ENCODE data around the gene HK3. TPM values are rescaled to one million over a fixed set of nuclear protein-coding genes. Genes with fewer than 3 reads are reported as not detected.

HK3 gene
- total RNA-seq, 6 experiments from 2014 or later = 2.3 to 21.1 (median 9.1) TPM

DNA sequence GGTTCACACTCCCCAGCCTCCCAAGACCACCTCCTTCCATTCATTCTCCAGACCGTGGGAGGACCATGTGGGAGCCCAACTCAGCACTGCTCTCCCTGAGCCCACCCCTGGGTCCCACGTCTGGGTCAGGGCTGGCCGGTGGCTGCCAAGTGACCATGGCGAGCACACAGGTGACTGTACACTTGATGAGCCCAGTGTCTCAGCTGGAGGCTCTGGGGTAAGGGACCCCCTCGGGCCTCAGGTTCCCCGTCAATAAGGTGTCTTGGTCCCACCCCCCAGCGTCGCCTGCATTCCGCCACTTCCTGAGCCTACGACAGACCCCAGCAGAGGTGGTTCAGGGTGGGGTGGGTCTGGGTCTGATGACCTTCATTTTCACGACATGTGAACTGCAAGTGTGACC, 38.8 kb downstream of the HK3 start:
- WGBS (ENCODE audit: insufficient coverage, low coverage, low lambda C conversion rate, missing lambda C conversion rate) = 37% methylated on average over 5 of the region's 11 CpGs
- TF ChIP-seq POLR2A (IDR thresholded peaks at IDR 0.05) = no peak
- TF ChIP-seq, protein P1, sequence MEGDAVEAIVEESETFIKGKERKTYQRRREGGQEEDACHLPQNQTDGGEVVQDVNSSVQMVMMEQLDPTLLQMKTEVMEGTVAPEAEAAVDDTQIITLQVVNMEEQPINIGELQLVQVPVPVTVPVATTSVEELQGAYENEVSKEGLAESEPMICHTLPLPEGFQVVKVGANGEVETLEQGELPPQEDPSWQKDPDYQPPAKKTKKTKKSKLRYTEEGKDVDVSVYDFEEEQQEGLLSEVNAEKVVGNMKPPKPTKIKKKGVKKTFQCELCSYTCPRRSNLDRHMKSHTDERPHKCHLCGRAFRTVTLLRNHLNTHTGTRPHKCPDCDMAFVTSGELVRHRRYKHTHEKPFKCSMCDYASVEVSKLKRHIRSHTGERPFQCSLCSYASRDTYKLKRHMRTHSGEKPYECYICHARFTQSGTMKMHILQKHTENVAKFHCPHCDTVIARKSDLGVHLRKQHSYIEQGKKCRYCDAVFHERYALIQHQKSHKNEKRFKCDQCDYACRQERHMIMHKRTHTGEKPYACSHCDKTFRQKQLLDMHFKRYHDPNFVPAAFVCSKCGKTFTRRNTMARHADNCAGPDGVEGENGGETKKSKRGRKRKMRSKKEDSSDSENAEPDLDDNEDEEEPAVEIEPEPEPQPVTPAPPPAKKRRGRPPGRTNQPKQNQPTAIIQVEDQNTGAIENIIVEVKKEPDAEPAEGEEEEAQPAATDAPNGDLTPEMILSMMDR (IDR thresholded peaks at IDR 0.05) = no peak
- intact Hi-C loops (cut with DNase I) = no loop called here
- Histone ChIP-seq H3K27me3 (no peaks in the 10 kb centered on the region), H3K9me3 (no peaks in the 10 kb centered on the region), H3K36me3 (no peaks in the 10 kb centered on the region), H3K4me3 (no peak overlapping the region), H3K4me1 (no peaks in the 10 kb centered on the region), H3K27ac (no peak overlapping the region)
- ATAC-seq (no peak), DNase-seq (no peak)

DNA sequence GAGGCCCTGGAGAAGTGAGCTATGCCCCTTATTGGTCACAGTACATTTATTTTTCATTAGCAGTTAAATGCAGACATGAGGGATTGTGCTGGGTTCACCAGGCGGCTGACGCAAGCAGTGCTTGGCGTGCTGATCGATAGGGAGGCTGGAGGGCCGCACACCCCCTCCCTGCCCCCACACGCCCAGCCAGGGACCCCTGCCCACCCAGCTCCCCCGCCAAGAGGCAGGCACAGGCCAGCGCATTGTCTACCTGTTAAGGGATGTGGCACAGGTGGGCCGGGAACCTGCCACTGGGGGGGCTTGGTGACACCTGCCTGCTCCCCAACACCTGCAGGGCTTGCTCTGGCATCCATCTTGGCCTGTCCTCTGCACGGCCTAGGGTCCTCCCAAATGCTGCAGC, 39.2 kb downstream of the HK3 start:
- Histone ChIP-seq H3K4me3 (no peak overlapping the region), H3K27me3 (no peaks in the 10 kb centered on the region), H3K9me3 (no peaks in the 10 kb centered on the region), H3K4me1 (no peaks in the 10 kb centered on the region), H3K36me3 (no peaks in the 10 kb centered on the region), H3K27ac (no peak overlapping the region)
- no CpG with 5 or more reads among the region's 10 CpGs for WGBS (ENCODE audit: insufficient coverage, low coverage, low lambda C conversion rate, missing lambda C conversion rate)
- ATAC-seq (no peak), DNase-seq (no peak)
- intact Hi-C loops (cut with DNase I) = no loop called here
- TF ChIP-seq, protein P1 (IDR thresholded peaks at IDR 0.05) = no peak
- TF ChIP-seq POLR2A (IDR thresholded peaks at IDR 0.05) = no peak

DNA sequence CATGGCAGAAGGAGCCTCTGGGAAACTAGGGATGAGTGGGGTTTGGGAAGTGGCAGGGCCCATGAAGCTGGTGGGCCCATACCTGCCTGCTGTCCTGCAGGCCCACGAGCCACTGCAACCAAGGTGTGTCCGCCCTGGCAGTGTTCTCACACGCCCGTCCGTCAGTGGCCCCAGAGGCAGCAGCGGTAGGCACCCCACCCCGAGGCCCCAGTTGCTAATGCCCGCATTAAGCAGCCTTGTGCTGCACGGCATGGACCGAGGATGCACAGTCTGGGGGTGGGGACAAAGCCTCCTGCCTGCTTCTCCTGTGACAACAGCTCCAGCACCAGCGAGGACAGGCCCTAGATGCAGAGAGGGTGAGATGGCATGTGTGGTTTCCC, 41.3 kb downstream of the HK3 start:
- TF ChIP-seq, protein P1 (IDR thresholded peaks at IDR 0.05) = no peak
- no peak for TF ChIP-seq POLR2A (IDR thresholded peaks at IDR 0.05)
- WGBS (ENCODE audit: insufficient coverage, low coverage, low lambda C conversion rate, missing lambda C conversion rate) = 43% methylated on average over 1 of the region's 11 CpGs
- Histone ChIP-seq H3K27me3 (no peaks in the 10 kb centered on the region), H3K36me3 (no peaks in the 10 kb centered on the region), H3K4me1 (no peaks in the 10 kb centered on the region), H3K27ac (no peak overlapping the region), H3K9me3 (no peaks in the 10 kb centered on the region), H3K4me3 (no peak overlapping the region)
- DNase-seq = no peak
- no peak for ATAC-seq
- intact Hi-C loops (cut with DNase I) = no loop called here

DNA sequence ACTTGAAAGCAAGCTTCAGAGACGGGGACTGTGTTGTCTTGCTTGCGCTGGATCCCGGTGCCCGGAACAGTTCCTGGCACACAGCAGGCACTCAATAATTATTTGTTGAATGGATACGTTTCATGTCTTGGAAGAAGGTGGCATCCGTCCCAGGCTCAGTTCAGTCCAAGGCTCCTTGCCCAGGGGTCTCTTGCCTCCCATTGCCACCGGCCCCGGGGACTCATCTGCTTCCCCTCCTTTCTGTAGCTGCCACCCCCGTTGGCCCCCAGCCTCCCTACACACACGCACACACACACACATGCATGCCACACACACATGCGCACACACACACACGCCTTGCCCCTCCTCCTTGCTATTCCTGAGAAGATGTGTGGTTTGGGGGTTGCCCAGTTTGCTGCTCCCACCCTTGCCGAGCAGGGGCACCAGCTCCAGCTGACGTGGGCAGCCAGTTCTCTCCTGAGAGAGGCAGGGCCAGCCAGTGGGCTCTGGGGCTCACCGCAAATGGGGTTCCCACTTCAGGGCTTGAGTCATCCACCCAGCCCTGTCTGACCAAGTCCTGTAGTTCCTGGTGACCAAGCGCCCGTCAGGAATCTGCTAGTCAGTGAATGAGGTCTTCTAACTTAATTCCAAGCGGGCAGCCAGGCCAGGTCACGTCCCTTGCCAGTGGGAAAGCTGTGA, 41.8 kb downstream of the HK3 start:
- no peak overlapping the region for H3K27ac ChIP-seq
- ATAC-seq (no peak), DNase-seq (no peak)
- intact Hi-C loops (cut with DNase I) = no loop called here
- no peaks in the 10 kb centered on the region for H3K27me3 ChIP-seq
- 47% methylated on average over 17 of the region's 19 CpGs for WGBS (ENCODE audit: insufficient coverage, low coverage, low lambda C conversion rate, missing lambda C conversion rate)
- H3K4me3 ChIP-seq = no peak overlapping the region
- no peaks in the 10 kb centered on the region for H3K9me3 ChIP-seq
- TF ChIP-seq, protein P1 (IDR thresholded peaks at IDR 0.05) = no peak
- no peak for TF ChIP-seq POLR2A (IDR thresholded peaks at IDR 0.05)
- no peaks in the 10 kb centered on the region for H3K36me3 ChIP-seq
- no peaks in the 10 kb centered on the region for H3K4me1 ChIP-seq

All from right lobe of liver (tissue), 6 donors.